ENCODE data around the gene HOXA13.
A peak's percentile ranks its signal among the peaks of the same experiment; 100 is the strongest.

DNA sequence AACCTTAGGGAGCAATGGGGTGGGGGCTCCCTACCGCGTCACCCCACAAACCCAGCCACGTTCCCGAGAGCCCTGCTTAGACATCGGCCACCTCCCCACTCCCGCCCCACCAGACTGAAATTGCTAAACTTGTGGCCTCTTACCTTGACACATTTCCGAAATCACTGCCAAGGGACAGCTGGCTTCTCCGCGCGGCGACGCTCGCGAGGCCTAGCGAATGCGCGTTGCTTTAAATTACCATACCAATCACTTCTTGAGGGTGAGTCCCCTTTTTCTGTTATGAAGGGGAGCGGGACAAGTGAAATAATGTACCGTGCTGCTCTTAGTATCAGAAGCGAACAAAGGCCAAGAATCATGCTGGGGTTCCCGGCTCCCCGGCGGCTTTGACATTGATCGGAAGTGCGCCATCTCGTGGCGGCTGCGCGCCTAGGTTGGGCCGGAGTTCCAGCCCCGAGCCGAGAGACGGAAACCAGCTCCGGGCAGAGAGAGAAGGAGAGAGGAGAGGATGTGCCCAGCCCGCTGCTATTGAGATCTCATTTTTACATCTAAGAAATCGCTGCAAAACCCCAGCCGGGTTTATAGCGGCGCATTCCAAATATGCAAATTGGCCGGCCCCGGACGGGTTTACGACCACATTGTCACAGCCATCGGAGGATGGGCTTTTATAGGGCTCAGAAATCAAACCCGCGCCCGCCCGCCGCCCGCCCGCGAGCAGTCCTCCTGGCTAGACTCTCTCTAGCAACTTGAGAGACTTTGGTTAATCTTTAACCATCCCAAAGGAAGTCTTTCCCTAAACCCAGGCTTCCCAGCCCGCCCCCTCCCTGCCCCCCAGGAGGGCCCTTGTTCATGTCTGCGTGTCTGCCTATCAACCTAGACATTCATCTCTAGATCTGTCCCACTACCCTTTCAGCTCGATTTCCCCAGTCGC lies 20.1 kb downstream of the HOXA13 start:
- TF ChIP-seq POLR2AphosphoS5 (IDR thresholded peaks at IDR 0.05) (no peak), EP300 (IDR thresholded peaks at IDR 0.05) (no peak), POLR2A (IDR thresholded peaks at IDR 0.05) (no peak)
- TF ChIP-seq, protein P1, sequence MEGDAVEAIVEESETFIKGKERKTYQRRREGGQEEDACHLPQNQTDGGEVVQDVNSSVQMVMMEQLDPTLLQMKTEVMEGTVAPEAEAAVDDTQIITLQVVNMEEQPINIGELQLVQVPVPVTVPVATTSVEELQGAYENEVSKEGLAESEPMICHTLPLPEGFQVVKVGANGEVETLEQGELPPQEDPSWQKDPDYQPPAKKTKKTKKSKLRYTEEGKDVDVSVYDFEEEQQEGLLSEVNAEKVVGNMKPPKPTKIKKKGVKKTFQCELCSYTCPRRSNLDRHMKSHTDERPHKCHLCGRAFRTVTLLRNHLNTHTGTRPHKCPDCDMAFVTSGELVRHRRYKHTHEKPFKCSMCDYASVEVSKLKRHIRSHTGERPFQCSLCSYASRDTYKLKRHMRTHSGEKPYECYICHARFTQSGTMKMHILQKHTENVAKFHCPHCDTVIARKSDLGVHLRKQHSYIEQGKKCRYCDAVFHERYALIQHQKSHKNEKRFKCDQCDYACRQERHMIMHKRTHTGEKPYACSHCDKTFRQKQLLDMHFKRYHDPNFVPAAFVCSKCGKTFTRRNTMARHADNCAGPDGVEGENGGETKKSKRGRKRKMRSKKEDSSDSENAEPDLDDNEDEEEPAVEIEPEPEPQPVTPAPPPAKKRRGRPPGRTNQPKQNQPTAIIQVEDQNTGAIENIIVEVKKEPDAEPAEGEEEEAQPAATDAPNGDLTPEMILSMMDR (IDR thresholded peaks at IDR 0.05), result peak in 5 of 7 experiments; percentile 10 to 77 (median 54)

All from stomach (tissue), 4 donors.